IPS DF 4.7 (cell line): ENCODE measurements around the gene CASP4.

Experiments used
- DNase-seq: peaks from one replicate; pipeline ENCODE4 v3.0.0-alpha.2; 2013; ENCODE audit warnings: low spot score; ENCODE audit errors: extremely low read depth

CASP4 gene

DNA sequence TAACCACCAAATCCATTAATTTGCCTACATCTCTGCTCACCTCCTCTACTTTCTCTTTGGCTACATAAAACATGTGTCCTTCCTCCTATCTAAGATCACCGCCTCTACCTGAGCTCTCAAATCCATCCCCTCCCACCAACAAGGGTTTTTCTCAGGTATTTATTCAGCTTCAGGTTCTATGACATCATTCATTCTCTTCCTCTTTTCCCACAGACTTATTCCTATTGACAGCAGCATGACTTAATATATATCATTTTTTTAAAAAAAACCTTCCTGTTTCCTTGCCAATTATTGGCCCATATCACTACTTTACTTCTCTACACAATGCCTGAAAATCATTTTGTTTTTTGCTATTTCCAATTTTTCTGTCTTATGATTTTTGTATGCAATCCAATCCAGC is 74.5 kb downstream of the CASP4 start:
- no peak for DNase-seq
